Measurements from ENCODE around the gene MLN.

The MLN gene

DNA sequence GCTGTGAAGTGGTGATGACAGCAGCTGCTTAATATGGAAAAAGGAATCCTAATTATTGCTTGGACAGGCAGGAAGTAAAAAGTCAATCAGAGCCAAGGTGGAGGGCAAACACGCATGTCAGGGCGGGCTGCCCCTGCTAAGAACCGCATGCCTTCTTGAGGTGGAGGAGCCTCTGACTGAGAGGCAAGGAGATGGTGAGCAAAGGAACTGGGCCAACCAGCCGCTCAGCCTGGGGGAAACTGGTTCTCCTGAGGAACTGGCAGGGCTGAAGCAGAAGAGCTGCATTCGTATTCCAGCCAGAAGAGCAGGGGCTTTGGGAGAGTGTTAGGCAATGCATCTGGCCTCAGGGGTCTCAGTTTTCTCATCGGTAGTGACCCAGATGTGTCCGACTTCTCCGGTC, 13.1 kb upstream of the MLN start:
- no peaks in the 10 kb centered on the region for H3K4me1 ChIP-seq (ENCODE audit: control insufficient read depth, low read length)

DNA sequence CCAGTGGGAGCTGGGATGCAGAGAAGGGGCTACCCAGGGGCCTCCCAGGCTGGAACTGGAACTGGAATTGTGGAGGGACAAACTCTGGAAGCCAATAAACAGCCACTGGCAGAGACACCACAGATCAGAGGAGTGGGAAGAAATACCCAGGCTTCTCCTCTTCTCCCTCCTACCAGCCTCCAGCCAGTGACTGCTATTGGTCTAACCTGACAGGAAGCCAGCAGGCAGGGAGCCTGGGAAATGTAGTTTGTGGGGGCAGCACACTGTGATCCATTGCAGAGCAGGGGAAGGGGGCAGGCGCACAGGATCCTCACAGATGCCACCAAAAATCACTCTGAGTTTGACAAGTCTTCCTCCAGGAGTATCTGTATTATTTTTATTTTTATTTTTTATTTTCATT, 12.1 kb upstream of the MLN start:
- TF ChIP-seq, protein P1, sequence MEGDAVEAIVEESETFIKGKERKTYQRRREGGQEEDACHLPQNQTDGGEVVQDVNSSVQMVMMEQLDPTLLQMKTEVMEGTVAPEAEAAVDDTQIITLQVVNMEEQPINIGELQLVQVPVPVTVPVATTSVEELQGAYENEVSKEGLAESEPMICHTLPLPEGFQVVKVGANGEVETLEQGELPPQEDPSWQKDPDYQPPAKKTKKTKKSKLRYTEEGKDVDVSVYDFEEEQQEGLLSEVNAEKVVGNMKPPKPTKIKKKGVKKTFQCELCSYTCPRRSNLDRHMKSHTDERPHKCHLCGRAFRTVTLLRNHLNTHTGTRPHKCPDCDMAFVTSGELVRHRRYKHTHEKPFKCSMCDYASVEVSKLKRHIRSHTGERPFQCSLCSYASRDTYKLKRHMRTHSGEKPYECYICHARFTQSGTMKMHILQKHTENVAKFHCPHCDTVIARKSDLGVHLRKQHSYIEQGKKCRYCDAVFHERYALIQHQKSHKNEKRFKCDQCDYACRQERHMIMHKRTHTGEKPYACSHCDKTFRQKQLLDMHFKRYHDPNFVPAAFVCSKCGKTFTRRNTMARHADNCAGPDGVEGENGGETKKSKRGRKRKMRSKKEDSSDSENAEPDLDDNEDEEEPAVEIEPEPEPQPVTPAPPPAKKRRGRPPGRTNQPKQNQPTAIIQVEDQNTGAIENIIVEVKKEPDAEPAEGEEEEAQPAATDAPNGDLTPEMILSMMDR (IDR thresholded peaks at IDR 0.05; ENCODE audit: low read depth, low read length, poor library complexity, severe bottlenecking) = no peak
- no peak for TF ChIP-seq EZH2phosphoT487 (IDR thresholded peaks at IDR 0.05; ENCODE audit: borderline replicate concordance, low read length)
- H3K4me2 ChIP-seq (ENCODE audit: low read length) = no peak overlapping the region
- no peaks in the 10 kb centered on the region for H3K79me2 ChIP-seq (ENCODE audit: control insufficient read depth, low read length)
- H3K36me3 ChIP-seq (ENCODE audit: control insufficient read depth, low read length) = no peaks in the 10 kb centered on the region
- no peaks in the 10 kb centered on the region for H3K4me1 ChIP-seq (ENCODE audit: control insufficient read depth, low read length)
- no peaks in the 10 kb centered on the region for H3K9me3 ChIP-seq (ENCODE audit: control insufficient read depth, insufficient read depth, low read length)
- H3K4me3 ChIP-seq (ENCODE audit: low read length) = no peak overlapping the region
- H3K27ac ChIP-seq (ENCODE audit: low read depth, low read length) = no peak overlapping the region
- H3K9me2 ChIP-seq (replicated peaks; ENCODE audit: control insufficient read depth, low read length) = no peaks in the 10 kb centered on the region
- H3F3A ChIP-seq (ENCODE audit: control insufficient read depth, insufficient read depth) = no peaks in the 10 kb centered on the region
- no peaks in the 10 kb centered on the region for H4K20me1 ChIP-seq (ENCODE audit: control insufficient read depth, insufficient read depth, low read depth, low read length)
- peaks cover 4% of the 10 kb centered on the region for H3K27me3 ChIP-seq (ENCODE audit: control insufficient read depth, low read length)

More for the DNA sequence above, 13.1 kb upstream of the MLN start:
- no peaks in the 10 kb centered on the region for H3K27me3 ChIP-seq (ENCODE audit: control insufficient read depth, low read length)
- H3K27ac ChIP-seq (ENCODE audit: low read depth, low read length) = no peak overlapping the region
- H3K9me2 ChIP-seq (replicated peaks; ENCODE audit: control insufficient read depth, low read length) = no peaks in the 10 kb centered on the region
- H3K4me2 ChIP-seq (ENCODE audit: low read length) = no peak overlapping the region
- H3K9me3 ChIP-seq (ENCODE audit: control insufficient read depth, insufficient read depth, low read length) = no peaks in the 10 kb centered on the region
- no peaks in the 10 kb centered on the region for H4K20me1 ChIP-seq (ENCODE audit: control insufficient read depth, insufficient read depth, low read depth, low read length)
- no peaks in the 10 kb centered on the region for H3K36me3 ChIP-seq (ENCODE audit: control insufficient read depth, low read length)
- no peaks in the 10 kb centered on the region for H3F3A ChIP-seq (ENCODE audit: control insufficient read depth, insufficient read depth)
- H3K79me2 ChIP-seq (ENCODE audit: control insufficient read depth, low read length) = no peaks in the 10 kb centered on the region
- H3K4me3 ChIP-seq (ENCODE audit: low read length) = no peak overlapping the region
- TF ChIP-seq, protein P1 (IDR thresholded peaks at IDR 0.05; ENCODE audit: low read depth, low read length, poor library complexity, severe bottlenecking) = no peak
- no peak for TF ChIP-seq EZH2phosphoT487 (IDR thresholded peaks at IDR 0.05; ENCODE audit: borderline replicate concordance, low read length)

DNA sequence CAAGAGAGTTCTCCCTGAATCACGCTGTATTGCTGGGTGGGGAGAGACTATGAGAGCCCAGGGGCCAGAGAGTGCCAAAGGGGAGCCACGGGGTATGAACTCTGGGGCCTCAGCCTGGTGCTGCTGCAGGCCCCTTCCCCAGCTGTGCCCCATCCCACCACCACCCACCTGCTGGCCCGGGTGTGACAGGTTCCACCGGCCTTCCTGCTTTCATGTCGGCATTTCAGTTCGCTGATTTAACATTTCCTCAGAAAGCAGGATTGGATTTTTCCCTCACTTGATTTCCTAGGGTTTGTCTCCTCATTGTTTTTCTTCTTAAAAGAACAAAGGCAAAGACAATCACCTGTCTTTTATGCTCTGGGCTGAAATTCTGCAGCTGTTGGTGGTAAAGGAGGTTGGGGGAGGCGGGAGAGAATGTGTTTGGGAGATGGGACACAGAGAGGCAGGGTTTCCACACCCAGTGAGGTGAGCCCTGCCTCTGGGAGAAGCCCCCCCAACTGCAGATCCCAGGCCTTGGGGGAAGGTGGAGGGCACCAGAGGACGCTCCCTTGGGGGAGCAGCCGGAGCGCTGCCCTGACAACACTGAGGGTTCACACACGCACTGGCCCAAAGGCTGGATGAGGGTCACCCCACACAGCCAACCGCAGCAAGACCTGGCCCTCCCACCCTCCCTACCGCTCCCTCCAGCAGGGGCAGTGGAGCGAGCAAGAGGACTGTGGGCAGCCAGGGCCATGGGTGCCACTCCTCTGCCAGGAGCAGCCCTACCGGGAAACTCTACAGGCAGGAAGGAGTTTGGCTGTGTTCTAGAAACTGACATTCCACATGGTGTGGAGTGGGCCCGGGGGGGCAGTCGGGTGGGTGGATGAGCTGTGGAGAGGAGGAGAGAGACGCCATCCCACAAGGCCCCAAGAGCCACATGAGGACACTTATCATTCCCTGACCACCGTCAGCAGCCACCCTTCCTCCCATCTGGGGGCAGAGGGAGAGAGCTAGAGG, 10.5 kb upstream of the MLN start:
- Histone ChIP-seq H3K27me3 (ENCODE audit: control insufficient read depth, low read length) (peaks cover 10% of the 10 kb centered on the region), H3K79me2 (ENCODE audit: control insufficient read depth, low read length) (no peaks in the 10 kb centered on the region), H3K36me3 (ENCODE audit: control insufficient read depth, low read length) (no peaks in the 10 kb centered on the region), H3K9me2 (replicated peaks; ENCODE audit: control insufficient read depth, low read length) (no peaks in the 10 kb centered on the region), H4K20me1 (ENCODE audit: control insufficient read depth, insufficient read depth, low read depth, low read length) (no peaks in the 10 kb centered on the region), H3K4me1 (ENCODE audit: control insufficient read depth, low read length) (no peaks in the 10 kb centered on the region), H3K9me3 (ENCODE audit: control insufficient read depth, insufficient read depth, low read length) (no peaks in the 10 kb centered on the region), H3F3A (ENCODE audit: control insufficient read depth, insufficient read depth) (no peaks in the 10 kb centered on the region), H3K27ac (ENCODE audit: low read depth, low read length) (no peak overlapping the region), H3K4me3 (ENCODE audit: low read length) (no peak overlapping the region), H3K4me2 (ENCODE audit: low read length) (no peak overlapping the region)
- TF ChIP-seq, protein P1 (IDR thresholded peaks at IDR 0.05; ENCODE audit: low read depth, low read length, poor library complexity, severe bottlenecking) = no peak
- no peak for TF ChIP-seq EZH2phosphoT487 (IDR thresholded peaks at IDR 0.05; ENCODE audit: borderline replicate concordance, low read length)
